SK-N-SH (cell line): ENCODE measurements around the gene GOLPH3. TPM values are rescaled to one million over a fixed set of nuclear protein-coding genes. Genes with fewer than 3 reads are reported as not detected.
"Not testable (repeated sequence)": the region's sequence is repeated elsewhere in the genome, so short reads cannot be mapped to it uniquely, and the experiment has no call there.

Source experiments
- CTCF ChIA-PET: fragments of 300-600, 350-600 bp; formaldehyde crosslinking; extraction: SDS; loops from one replicate; lab custom pipeline; 2021; lab: Yijun Ruan, JAX
- POLR2A ChIA-PET: fragments of 350-600 bp; sonication (Branson Sonifier 250); formaldehyde crosslinking; extraction: SDS; loops from one replicate; lab custom pipeline; 2020; ENCODE audit warnings: antibody characterized with exemption, inconsistent platforms; lab: Yijun Ruan, JAX
- DNase-seq: peaks from one replicate; pipeline ENCODE4 v3.0.0; 2012
- H2AFZ ChIP-seq: fragments of 200-600 bp; sonication (generic); 2 replicates; pipeline ENCODE4 v1.8.1; 2016; ENCODE audit warnings: antibody characterized with exemption, mild to moderate bottlenecking, low read depth
- H3F3A ChIP-seq: fragments of 200-600 bp; sonication (generic); replicated peaks from 2 replicates; pipeline ENCODE3; 2016; ENCODE audit warnings: antibody characterized with exemption, mild to moderate bottlenecking; ENCODE audit not compliant: insufficient read depth
- H3K27ac ChIP-seq, 2 experiments: fragments of 200-500 bp in 1 of 2; fragments of 200-600 bp in 1 of 2; sonication (Bioruptor generic) in 1 of 2; sonication (generic), shearing (Covaris generic) in 1 of 2; 2 replicates each; pipeline versions ENCODE4 v1.5.1 to v1.6.1; 2014 to 2016; ENCODE audit warnings: low read depth in 2 of 2, inconsistent platforms in 1 of 2, low read length in 1 of 2, mild to moderate bottlenecking in 1 of 2, mixed read lengths in 1 of 2
- H3K27me3 ChIP-seq: fragments of 200-600 bp; sonication (generic), shearing (Covaris generic); 2 replicates; pipeline ENCODE4 v1.6.1; 2016; ENCODE audit warnings: mixed run types; ENCODE audit not compliant: insufficient read depth
- H3K36me3 ChIP-seq, 2 experiments: fragments of 200-500 bp in 1 of 2; fragments of 200-600 bp in 1 of 2; sonication (Bioruptor generic) in 1 of 2; sonication (generic) in 1 of 2; replicated peaks in 1 of 2; 2 replicates each; pipeline versions ENCODE3 to v1.5.1; 2014 to 2016; ENCODE audit warnings: low read length in 1 of 2, mild to moderate bottlenecking in 1 of 2; ENCODE audit not compliant: insufficient read depth in 2 of 2, control insufficient read depth in 1 of 2
- H3K4me1 ChIP-seq, 2 experiments: fragments of 200-500 bp in 1 of 2; fragments of 200-600 bp in 1 of 2; sonication (Bioruptor generic) in 1 of 2; sonication (generic), shearing (Covaris generic) in 1 of 2; 2 replicates each; pipeline versions ENCODE4 v1.5.1 to v1.6.1; 2014 to 2016; ENCODE audit warnings: low read depth in 1 of 2, low read length in 1 of 2, mixed run types in 1 of 2; ENCODE audit not compliant: insufficient read depth in 2 of 2, control insufficient read depth in 1 of 2
- H3K4me2 ChIP-seq: fragments of 200-600 bp; sonication (generic), shearing (Covaris generic); 2 replicates; pipeline ENCODE4 v1.6.1; 2017; ENCODE audit warnings: mixed run types
- H3K4me3 ChIP-seq, 2 experiments: fragments of 200-500 bp in 1 of 2; fragments of 200-600 bp in 1 of 2; sonication (Bioruptor generic) in 1 of 2; sonication (generic), shearing (Covaris generic) in 1 of 2; 2 replicates each; pipeline versions ENCODE4 v1.5.1 to v1.8.1; 2014 to 2016; ENCODE audit warnings: low read depth in 2 of 2, inconsistent platforms in 1 of 2, low read length in 1 of 2, mild to moderate bottlenecking in 1 of 2, mixed read lengths in 1 of 2, moderate library complexity in 1 of 2
- H3K79me2 ChIP-seq: fragments of 200-600 bp; sonication (generic); 2 replicates; pipeline ENCODE4 v1.8.1; 2017; ENCODE audit warnings: mild to moderate bottlenecking; ENCODE audit not compliant: insufficient read depth
- H3K9ac ChIP-seq: fragments of 200-600 bp; sonication (generic); 2 replicates; pipeline ENCODE4 v1.6.1; 2017; ENCODE audit warnings: mixed run types
- H3K9me2 ChIP-seq: fragments of 200-600 bp; sonication (generic); 2 replicates; pipeline ENCODE4 v1.6.1; 2017; ENCODE audit warnings: mixed run types
- H3K9me3 ChIP-seq: fragments of 200-600 bp; sonication (generic); 2 replicates; pipeline ENCODE4 v1.6.1; 2017; ENCODE audit warnings: mixed run types, mild to moderate bottlenecking, moderate library complexity
- H4K20me1 ChIP-seq: fragments of 200-600 bp; sonication (generic); 2 replicates; pipeline ENCODE4 v1.6.1; 2017; ENCODE audit warnings: mild to moderate bottlenecking, mixed run types; ENCODE audit not compliant: insufficient read depth
- GATA2 ChIP-seq: sonication (generic); formaldehyde crosslinking; IDR thresholded peaks from 2 replicates; pipeline ENCODE4 v1.5.0; 2020; ENCODE audit warnings: mild to moderate bottlenecking, missing genetic modification reagents
- RAD21 ChIP-seq: IDR thresholded peaks from 2 replicates; pipeline ENCODE4 v1.6.1; 2012; ENCODE audit warnings: mild to moderate bottlenecking, low read length
- TCF12 ChIP-seq: IDR thresholded peaks from 2 replicates; pipeline ENCODE4 v1.4.0; 2012
- WGBS: methylation state at CpG from one replicate; pipeline ENCODE4 v1.1.6; 2017; ENCODE audit warnings: low lambda C conversion rate; 5-methylcytosine and 5-hydroxymethylcytosine counted together
- polyA plus RNA-seq, 3 experiments: library from polyadenylated mRNA; depleted of rRNA; stranded (reverse); fragments of >200 nt; gene quantifications; 2 replicates each; pipeline ENCODE4 v1.2.3, GENCODE V29; 2012
- TF ChIP-seq, protein P1 (sequence below): IDR thresholded peaks from 2 replicates; pipeline ENCODE4 v1.4.0; 2012; ENCODE audit warnings: low read depth, borderline replicate concordance
- TF ChIP-seq, protein P2 (sequence below): IDR thresholded peaks from 2 replicates; pipeline ENCODE4 v1.6.1; 2012; ENCODE audit warnings: mild to moderate bottlenecking, low read depth, low read length, moderate library complexity

GOLPH3 gene
- polyA plus RNA-seq, 1 of the 3 experiments (the other 2 are of a cell fraction), result 25.5 TPM

DNA sequence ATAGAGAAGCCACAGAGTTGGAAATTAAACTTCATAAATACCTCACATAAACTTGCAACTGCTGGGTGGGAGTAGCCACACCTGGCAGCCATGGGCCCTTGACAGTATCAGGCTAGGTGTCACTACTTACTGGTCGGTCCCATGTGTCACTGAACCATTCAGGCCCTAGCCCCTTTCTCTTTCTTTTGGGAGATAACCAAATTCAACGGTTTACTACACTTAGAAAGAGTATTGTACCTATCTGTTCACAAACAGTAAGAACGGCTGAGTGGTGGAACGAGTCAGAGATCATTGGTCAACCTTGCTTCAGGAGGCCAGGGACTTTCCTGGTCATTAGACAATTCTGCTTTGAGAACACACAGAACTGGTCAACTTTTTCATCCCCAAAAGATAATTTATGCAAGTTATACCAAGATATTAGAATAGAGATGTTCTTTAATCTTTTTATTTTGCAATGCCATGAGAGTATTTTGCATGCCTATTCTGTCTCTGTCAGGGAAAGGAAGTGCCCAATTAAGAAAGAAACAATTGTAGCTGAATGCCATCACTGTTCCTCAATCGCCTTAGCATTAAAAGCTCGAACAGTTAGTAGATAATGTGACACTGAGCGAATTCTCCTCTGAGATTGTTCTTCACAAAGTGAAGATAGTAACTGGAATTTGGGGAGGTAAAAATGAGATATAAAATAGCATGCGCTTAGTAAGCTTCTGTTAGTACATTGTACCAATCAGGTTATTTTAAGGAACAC lies 50.9 kb downstream of the GOLPH3 start:
- no peak for DNase-seq
- CTCF ChIA-PET, result interaction anchor here (0.6 kb wide), 1 partner anchor 51 kb away, joined by 4 read pairs; no protein-coding TSS in a partner anchor
- H3K27me3 ChIP-seq, result no peaks in the 10 kb centered on the region
- H3F3A ChIP-seq, result peaks cover 15% of the 10 kb centered on the region
- H3K4me1 ChIP-seq, result peaks cover 0 to 12% of the 10 kb centered on the region in 2 experiments; a peak in 2 of 4 replicates
- H3K4me2 ChIP-seq, result no peak overlapping the region
- no peak overlapping the region for H3K9ac ChIP-seq
- H4K20me1 ChIP-seq, result peaks cover 24% of the 10 kb centered on the region
- TF ChIP-seq TCF12 (no peak), RAD21 (no peak), GATA2 (CRISPR knock-in tag) (no peak)
- TF ChIP-seq, protein P1, sequence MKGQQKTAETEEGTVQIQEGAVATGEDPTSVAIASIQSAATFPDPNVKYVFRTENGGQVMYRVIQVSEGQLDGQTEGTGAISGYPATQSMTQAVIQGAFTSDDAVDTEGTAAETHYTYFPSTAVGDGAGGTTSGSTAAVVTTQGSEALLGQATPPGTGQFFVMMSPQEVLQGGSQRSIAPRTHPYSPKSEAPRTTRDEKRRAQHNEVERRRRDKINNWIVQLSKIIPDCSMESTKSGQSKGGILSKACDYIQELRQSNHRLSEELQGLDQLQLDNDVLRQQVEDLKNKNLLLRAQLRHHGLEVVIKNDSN, result no peak
- TF ChIP-seq, protein P2, sequence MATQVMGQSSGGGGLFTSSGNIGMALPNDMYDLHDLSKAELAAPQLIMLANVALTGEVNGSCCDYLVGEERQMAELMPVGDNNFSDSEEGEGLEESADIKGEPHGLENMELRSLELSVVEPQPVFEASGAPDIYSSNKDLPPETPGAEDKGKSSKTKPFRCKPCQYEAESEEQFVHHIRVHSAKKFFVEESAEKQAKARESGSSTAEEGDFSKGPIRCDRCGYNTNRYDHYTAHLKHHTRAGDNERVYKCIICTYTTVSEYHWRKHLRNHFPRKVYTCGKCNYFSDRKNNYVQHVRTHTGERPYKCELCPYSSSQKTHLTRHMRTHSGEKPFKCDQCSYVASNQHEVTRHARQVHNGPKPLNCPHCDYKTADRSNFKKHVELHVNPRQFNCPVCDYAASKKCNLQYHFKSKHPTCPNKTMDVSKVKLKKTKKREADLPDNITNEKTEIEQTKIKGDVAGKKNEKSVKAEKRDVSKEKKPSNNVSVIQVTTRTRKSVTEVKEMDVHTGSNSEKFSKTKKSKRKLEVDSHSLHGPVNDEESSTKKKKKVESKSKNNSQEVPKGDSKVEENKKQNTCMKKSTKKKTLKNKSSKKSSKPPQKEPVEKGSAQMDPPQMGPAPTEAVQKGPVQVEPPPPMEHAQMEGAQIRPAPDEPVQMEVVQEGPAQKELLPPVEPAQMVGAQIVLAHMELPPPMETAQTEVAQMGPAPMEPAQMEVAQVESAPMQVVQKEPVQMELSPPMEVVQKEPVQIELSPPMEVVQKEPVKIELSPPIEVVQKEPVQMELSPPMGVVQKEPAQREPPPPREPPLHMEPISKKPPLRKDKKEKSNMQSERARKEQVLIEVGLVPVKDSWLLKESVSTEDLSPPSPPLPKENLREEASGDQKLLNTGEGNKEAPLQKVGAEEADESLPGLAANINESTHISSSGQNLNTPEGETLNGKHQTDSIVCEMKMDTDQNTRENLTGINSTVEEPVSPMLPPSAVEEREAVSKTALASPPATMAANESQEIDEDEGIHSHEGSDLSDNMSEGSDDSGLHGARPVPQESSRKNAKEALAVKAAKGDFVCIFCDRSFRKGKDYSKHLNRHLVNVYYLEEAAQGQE, result no peak
- no peak overlapping the region for H3K27ac ChIP-seq
- H3K9me2 ChIP-seq, result no peaks in the 10 kb centered on the region
- no peaks in the 10 kb centered on the region for H3K9me3 ChIP-seq
- POLR2A ChIA-PET, result no interaction called here
- 96% methylated on average over 7 of the region's 8 CpGs for WGBS
- peaks cover 75% of the 10 kb centered on the region for H3K79me2 ChIP-seq
- H3K4me3 ChIP-seq, result no peak overlapping the region
- H2AFZ ChIP-seq, result no peak overlapping the region
- H3K36me3 ChIP-seq, result peaks cover 64 to 73% of the 10 kb centered on the region in 2 experiments

DNA sequence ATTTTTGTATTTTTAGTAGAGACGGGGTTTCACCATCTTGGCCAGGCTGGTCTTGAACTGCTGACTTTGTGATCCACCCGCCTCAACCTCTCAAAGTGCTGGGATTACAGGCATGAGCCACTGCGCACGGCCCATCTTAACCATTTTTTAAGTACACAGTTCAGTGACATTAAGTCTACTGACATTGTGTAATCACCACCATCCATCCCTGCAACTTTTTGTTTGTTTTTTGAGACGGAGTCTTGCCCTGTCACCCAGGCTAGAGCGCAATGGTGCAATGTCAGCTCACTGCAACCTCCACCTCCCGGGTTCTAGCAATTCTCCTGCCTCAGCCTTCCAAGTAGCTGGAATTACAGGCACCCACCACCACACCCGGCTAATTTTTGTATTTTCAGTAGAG lies 55.2 kb downstream of the GOLPH3 start:
- H3K4me2 ChIP-seq, H3K27ac ChIP-seq, H3K9me2 ChIP-seq, H3K27me3 ChIP-seq, H2AFZ ChIP-seq, DNase-seq, CTCF ChIA-PET, H3K9ac ChIP-seq, POLR2A ChIA-PET, H3K4me3 ChIP-seq, H3K9me3 ChIP-seq: not testable (repeated sequence)
- 97% methylated on average over 8 of the region's 8 CpGs for WGBS
- H4K20me1 ChIP-seq, result peaks cover 27% of the 10 kb centered on the region
- peaks cover 0 to 14% of the 10 kb centered on the region in 2 experiments; a peak in 1 of 4 replicates for H3K4me1 ChIP-seq
- H3K79me2 ChIP-seq, result peaks cover 70% of the 10 kb centered on the region
- peaks cover 34 to 41% of the 10 kb centered on the region in 2 experiments for H3K36me3 ChIP-seq
- H3F3A ChIP-seq, result peaks cover 26% of the 10 kb centered on the region
